Suppressor macrophage (primary cell): ENCODE results near the gene LIMK2.
"Not testable (repeated sequence)": the region's sequence is repeated elsewhere in the genome, so short reads cannot be mapped to it uniquely, and the experiment has no call there.

Source experiments
- DNase-seq, 4 experiments: peaks; one replicate each; pipeline ENCODE4 v3.0.0-alpha.2; 2020 to 2022

Gene LIMK2

GRCh38 chr22:31212783-31213629, 908 bp downstream of the LIMK2 start:
- peak in 3 of 4 experiments; percentile 35 to 36 (median 35) for DNase-seq

- peak in 2 of 4 experiments; percentile 23 to 47 for DNase-seq
Measured at GRCh38 chr22:31215018-31215535, 3.0 kb downstream of the LIMK2 start.

- DNase-seq = no peak
Measured at GRCh38 chr22:31218565-31219262, 6.6 kb downstream of the LIMK2 start.

- DNase-seq = no peak
Measured at GRCh38 chr22:31221084-31221483, 9.0 kb downstream of the LIMK2 start.

GRCh38 chr22:31222736-31223135, 10.6 kb downstream of the LIMK2 start:
- DNase-seq = no peak

GRCh38 chr22:31223786-31224191, 11.7 kb downstream of the LIMK2 start:
- DNase-seq = no peak

- DNase-seq = not testable (repeated sequence)
Measured at GRCh38 chr22:31224691-31225090, 12.6 kb downstream of the LIMK2 start.

GRCh38 chr22:31227186-31227585, 15.1 kb downstream of the LIMK2 start:
- no peak for DNase-seq

GRCh38 chr22:31229402-31230079, 17.4 kb downstream of the LIMK2 start:
- peak in 3 of 4 experiments; percentile 42 to 55 (median 54) for DNase-seq

GRCh38 chr22:31230155-31230870, 18.2 kb downstream of the LIMK2 start:
- peak; percentile 72 to 93 (median 84) for DNase-seq

- peak; percentile 63 to 80 (median 74) for DNase-seq
Measured at GRCh38 chr22:31230871-31231621, 18.9 kb downstream of the LIMK2 start.

GRCh38 chr22:31233001-31233400, 20.9 kb downstream of the LIMK2 start:
- peak; percentile 64 to 79 (median 76) for DNase-seq

GRCh38 chr22:31235081-31235480, 23.0 kb downstream of the LIMK2 start:
- DNase-seq = peak; percentile 64 to 81 (median 69)

GRCh38 chr22:31236044-31236443, 23.9 kb downstream of the LIMK2 start:
- DNase-seq = not testable (repeated sequence)

GRCh38 chr22:31238057-31238456, 26.0 kb downstream of the LIMK2 start:
- peak in 1 of 4 experiments; percentile 13 for DNase-seq

GRCh38 chr22:31239771-31240370, 27.8 kb downstream of the LIMK2 start:
- DNase-seq = peak; percentile 13 to 47 (median 34)

GRCh38 chr22:31241200-31241599, 29.1 kb downstream of the LIMK2 start:
- DNase-seq = no peak

GRCh38 chr22:31241936-31242335, 29.8 kb downstream of the LIMK2 start:
- no peak for DNase-seq

- DNase-seq = no peak
Measured at GRCh38 chr22:31243339-31244045, 31.4 kb downstream of the LIMK2 start.
